Panc1 (cell line): Measurements from ENCODE around the gene ARHGEF2.

Source experiments
- POLR2AphosphoS5 ChIP-seq: IDR thresholded peaks from 2 replicates; pipeline ENCODE4 v1.6.1; 2012; ENCODE audit warnings: mild to moderate bottlenecking, low read depth, low read length, moderate library complexity
- TCF7L2 ChIP-seq: IDR thresholded peaks from 2 replicates; pipeline ENCODE4 v1.6.1; 2011; ENCODE audit warnings: mild to moderate bottlenecking, low read depth, low read length, inconsistent platforms
- TF ChIP-seq, protein P1 (sequence below): fragments of 450-650 bp; IDR thresholded peaks from 2 replicates; pipeline ENCODE4 v1.5.1; 2017; ENCODE audit warnings: mild to moderate bottlenecking
- TF ChIP-seq, protein P2 (sequence below), 2 experiments: IDR thresholded peaks; 2 replicates each; pipeline ENCODE4 v1.6.1; 2011 to 2012; ENCODE audit warnings: low read depth in 2 of 2, control low read depth in 1 of 2, low read length in 1 of 2, mild to moderate bottlenecking in 1 of 2, moderate library complexity in 1 of 2; ENCODE audit not compliant: insufficient read depth in 1 of 2

DNA sequence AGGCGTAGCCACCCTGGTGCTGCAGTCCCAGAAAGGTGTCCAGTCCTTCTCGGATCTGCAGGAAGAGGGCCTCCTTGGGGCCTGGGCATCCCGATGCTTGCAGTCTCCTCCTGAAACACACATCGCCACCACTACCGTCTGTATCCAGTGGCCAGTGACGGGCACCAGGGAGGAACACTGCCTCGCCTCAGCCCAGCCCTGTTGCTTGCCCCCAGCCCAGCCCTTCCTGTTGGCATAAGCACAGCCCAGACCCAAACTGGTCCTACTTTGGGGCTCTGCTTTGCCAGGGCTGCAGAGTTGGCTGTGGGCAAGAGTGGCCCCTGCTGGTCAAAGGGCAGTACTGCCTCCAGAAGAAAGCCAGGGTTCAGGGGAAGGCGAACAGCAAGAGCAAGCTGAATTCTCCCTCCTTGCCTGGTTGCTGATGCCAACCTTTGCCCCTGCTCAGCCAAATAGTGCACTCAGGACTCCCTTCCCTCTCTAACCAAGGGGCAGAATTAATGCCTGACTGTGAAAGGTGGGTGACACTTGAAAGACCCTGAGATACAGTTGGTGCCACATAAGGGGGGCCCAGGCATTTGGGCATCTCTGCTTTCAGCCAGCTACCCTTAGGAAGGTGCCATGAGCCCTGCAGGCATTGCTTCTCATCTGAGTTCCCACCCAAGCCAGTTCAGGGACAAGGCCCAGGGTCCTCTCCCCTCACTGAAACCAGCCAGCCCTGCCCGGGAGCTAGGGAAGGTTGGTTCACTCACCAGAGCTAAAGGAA, 11.1 kb upstream of the ARHGEF2 start:
- TF ChIP-seq, protein P1, sequence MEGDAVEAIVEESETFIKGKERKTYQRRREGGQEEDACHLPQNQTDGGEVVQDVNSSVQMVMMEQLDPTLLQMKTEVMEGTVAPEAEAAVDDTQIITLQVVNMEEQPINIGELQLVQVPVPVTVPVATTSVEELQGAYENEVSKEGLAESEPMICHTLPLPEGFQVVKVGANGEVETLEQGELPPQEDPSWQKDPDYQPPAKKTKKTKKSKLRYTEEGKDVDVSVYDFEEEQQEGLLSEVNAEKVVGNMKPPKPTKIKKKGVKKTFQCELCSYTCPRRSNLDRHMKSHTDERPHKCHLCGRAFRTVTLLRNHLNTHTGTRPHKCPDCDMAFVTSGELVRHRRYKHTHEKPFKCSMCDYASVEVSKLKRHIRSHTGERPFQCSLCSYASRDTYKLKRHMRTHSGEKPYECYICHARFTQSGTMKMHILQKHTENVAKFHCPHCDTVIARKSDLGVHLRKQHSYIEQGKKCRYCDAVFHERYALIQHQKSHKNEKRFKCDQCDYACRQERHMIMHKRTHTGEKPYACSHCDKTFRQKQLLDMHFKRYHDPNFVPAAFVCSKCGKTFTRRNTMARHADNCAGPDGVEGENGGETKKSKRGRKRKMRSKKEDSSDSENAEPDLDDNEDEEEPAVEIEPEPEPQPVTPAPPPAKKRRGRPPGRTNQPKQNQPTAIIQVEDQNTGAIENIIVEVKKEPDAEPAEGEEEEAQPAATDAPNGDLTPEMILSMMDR = peak; percentile 97
- no peak for TF ChIP-seq TCF7L2
- TF ChIP-seq, protein P2, sequence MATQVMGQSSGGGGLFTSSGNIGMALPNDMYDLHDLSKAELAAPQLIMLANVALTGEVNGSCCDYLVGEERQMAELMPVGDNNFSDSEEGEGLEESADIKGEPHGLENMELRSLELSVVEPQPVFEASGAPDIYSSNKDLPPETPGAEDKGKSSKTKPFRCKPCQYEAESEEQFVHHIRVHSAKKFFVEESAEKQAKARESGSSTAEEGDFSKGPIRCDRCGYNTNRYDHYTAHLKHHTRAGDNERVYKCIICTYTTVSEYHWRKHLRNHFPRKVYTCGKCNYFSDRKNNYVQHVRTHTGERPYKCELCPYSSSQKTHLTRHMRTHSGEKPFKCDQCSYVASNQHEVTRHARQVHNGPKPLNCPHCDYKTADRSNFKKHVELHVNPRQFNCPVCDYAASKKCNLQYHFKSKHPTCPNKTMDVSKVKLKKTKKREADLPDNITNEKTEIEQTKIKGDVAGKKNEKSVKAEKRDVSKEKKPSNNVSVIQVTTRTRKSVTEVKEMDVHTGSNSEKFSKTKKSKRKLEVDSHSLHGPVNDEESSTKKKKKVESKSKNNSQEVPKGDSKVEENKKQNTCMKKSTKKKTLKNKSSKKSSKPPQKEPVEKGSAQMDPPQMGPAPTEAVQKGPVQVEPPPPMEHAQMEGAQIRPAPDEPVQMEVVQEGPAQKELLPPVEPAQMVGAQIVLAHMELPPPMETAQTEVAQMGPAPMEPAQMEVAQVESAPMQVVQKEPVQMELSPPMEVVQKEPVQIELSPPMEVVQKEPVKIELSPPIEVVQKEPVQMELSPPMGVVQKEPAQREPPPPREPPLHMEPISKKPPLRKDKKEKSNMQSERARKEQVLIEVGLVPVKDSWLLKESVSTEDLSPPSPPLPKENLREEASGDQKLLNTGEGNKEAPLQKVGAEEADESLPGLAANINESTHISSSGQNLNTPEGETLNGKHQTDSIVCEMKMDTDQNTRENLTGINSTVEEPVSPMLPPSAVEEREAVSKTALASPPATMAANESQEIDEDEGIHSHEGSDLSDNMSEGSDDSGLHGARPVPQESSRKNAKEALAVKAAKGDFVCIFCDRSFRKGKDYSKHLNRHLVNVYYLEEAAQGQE (IDR thresholded peaks at IDR 0.05; ENCODE audit: insufficient read depth in 1 of 2, low read depth in 2 of 2, low read length in 1 of 2) = no peak
- 0 out of 2 replicates have a peak, but pooled peaks have one; percentile 29 for TF ChIP-seq POLR2AphosphoS5
